Trophoblast cell (in vitro differentiated cells and primary cell): ENCODE measurements around the gene IQCH.

Experiments used
- DNase-seq, 2 donors: peaks; one replicate each; pipeline ENCODE4 v3.0.0-alpha.2; 2016
- H2AFZ ChIP-seq: 2 replicates; pipeline ENCODE4 v1.6.1; 2013; ENCODE audit warnings: low read length, moderate library complexity, mild to moderate bottlenecking; ENCODE audit not compliant: insufficient read depth, poor library complexity
- H2AK5ac ChIP-seq: 2 replicates; pipeline ENCODE4 v1.6.1; 2013; ENCODE audit warnings: mild to moderate bottlenecking, low read length
- H2BK120ac ChIP-seq: 2 replicates; pipeline ENCODE4 v1.6.1; 2013; ENCODE audit warnings: low read length, mild to moderate bottlenecking, moderate library complexity; ENCODE audit not compliant: insufficient read depth, poor library complexity
- H2BK12ac ChIP-seq: 2 replicates; pipeline ENCODE4 v1.6.1; 2013; ENCODE audit warnings: mild to moderate bottlenecking, low read length, moderate library complexity
- H2BK5ac ChIP-seq: 2 replicates; pipeline ENCODE4 v1.6.1; 2013; ENCODE audit warnings: low read length, low read depth, moderate library complexity, mild to moderate bottlenecking; ENCODE audit not compliant: poor library complexity
- H3K14ac ChIP-seq: 2 replicates; pipeline ENCODE4 v1.6.1; 2013; ENCODE audit warnings: mild to moderate bottlenecking, low read length
- H3K18ac ChIP-seq: 2 replicates; pipeline ENCODE4 v1.6.1; 2013; ENCODE audit warnings: mild to moderate bottlenecking, low read length
- H3K23ac ChIP-seq: 2 replicates; pipeline ENCODE4 v1.6.1; 2013; ENCODE audit warnings: low read length
- H3K27ac ChIP-seq: 2 replicates; pipeline ENCODE4 v1.5.1; 2013; ENCODE audit warnings: low read depth, mild to moderate bottlenecking, inconsistent platforms, low read length, moderate library complexity
- H3K27me3 ChIP-seq: 2 replicates; pipeline ENCODE4 v1.6.1; 2013; ENCODE audit warnings: inconsistent platforms, mild to moderate bottlenecking, low read length, moderate library complexity; ENCODE audit not compliant: insufficient read depth
- H3K36me3 ChIP-seq, 2 experiments: 1 replicate in 1 of 2; 2 replicates in 1 of 2; pipeline ENCODE4 v1.6.1; 2013; ENCODE audit warnings: low read length in 2 of 2, mild to moderate bottlenecking in 2 of 2, moderate library complexity in 1 of 2; ENCODE audit not compliant: insufficient read depth in 2 of 2, control insufficient read depth in 1 of 2
- H3K4ac ChIP-seq: 2 replicates; pipeline ENCODE4 v1.6.1; 2013; ENCODE audit warnings: low read depth, mild to moderate bottlenecking, low read length, moderate library complexity
- H3K4me1 ChIP-seq, 2 experiments: 1 replicate in 1 of 2; 2 replicates in 1 of 2; pipeline ENCODE4 v1.6.1; 2013; ENCODE audit warnings: low read length in 2 of 2, mild to moderate bottlenecking in 2 of 2, moderate library complexity in 1 of 2; ENCODE audit not compliant: insufficient read depth in 2 of 2, control insufficient read depth in 1 of 2
- H3K4me2 ChIP-seq: 2 replicates; pipeline ENCODE4 v1.6.1; 2013; ENCODE audit warnings: inconsistent platforms, mild to moderate bottlenecking, low read length, moderate library complexity
- H3K4me3 ChIP-seq: 2 replicates; pipeline ENCODE4 v1.5.1; 2013; ENCODE audit warnings: mild to moderate bottlenecking, low read depth, low read length, inconsistent platforms
- H3K79me1 ChIP-seq: one replicate; pipeline ENCODE4 v1.6.1; 2013; ENCODE audit warnings: low read length
- H3K79me2 ChIP-seq: 2 replicates; pipeline ENCODE4 v1.6.1; 2013; ENCODE audit warnings: low read length, mild to moderate bottlenecking; ENCODE audit not compliant: control insufficient read depth, insufficient read depth, poor library complexity
- H3K9ac ChIP-seq: 2 replicates; pipeline ENCODE4 v1.6.1; 2013; ENCODE audit warnings: mild to moderate bottlenecking, low read length
- H3K9me3 ChIP-seq: 2 replicates; pipeline ENCODE4 v1.6.1; 2013; ENCODE audit warnings: low read depth, mild to moderate bottlenecking, control low read depth, inconsistent platforms, low read length; ENCODE audit not compliant: insufficient read depth
- H4K12ac ChIP-seq: 2 replicates; pipeline ENCODE4 v1.6.1; 2013; ENCODE audit warnings: low read depth, mild to moderate bottlenecking, low read length, moderate library complexity
- H4K8ac ChIP-seq: 2 replicates; pipeline ENCODE4 v1.6.1; 2013; ENCODE audit warnings: low read depth, mild to moderate bottlenecking, low read length, moderate library complexity
- H4K91ac ChIP-seq: one replicate; pipeline ENCODE4 v1.6.1; 2013; ENCODE audit warnings: low read depth, mild to moderate bottlenecking, low read length, moderate library complexity
- WGBS: extraction: QIAGEN DNeasy Blood & Tissue Kit; methylation state at CpG from one replicate; pipeline ENCODE4 v1.1.7; 2013; ENCODE audit warnings: missing lambda C conversion rate; ENCODE audit not compliant: insufficient read length, insufficient coverage; ENCODE audit errors: extremely low coverage; 5-methylcytosine and 5-hydroxymethylcytosine counted together

The IQCH gene

DNA sequence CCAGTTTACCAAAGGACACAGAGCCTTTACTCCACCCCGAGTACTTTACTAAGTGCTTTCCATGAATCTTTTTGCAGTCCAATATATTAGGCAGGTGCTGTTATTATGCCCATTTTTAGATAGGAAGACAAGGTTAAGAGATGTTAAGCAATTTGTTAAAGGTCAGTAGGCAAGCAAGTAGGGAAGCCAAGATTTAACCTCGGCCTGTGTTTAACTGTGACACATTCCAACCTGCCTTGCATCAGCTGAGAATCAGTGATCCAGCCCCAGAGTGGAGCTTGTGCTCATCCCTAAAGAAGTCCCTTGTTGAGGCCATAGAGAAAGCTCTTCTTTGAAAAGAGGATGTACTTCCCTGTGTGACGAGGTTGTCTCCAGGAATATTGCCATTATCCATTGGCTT lies 215.1 kb downstream of the IQCH start:
- H3K36me3 ChIP-seq: no peaks in the 10 kb centered on the region
- no peaks in the 10 kb centered on the region for H3K79me1 ChIP-seq
- no CpG with 5 or more reads among the region's 3 CpGs for WGBS
- H3K14ac ChIP-seq: no peak overlapping the region
- H3K18ac ChIP-seq: no peak overlapping the region
- no peak overlapping the region for H3K4ac ChIP-seq
- no peak overlapping the region for H3K4me3 ChIP-seq
- H3K27me3 ChIP-seq: no peaks in the 10 kb centered on the region
- H3K9ac ChIP-seq: no peak overlapping the region
- H3K23ac ChIP-seq: peak overlapping the region; percentile 34
- H2AK5ac ChIP-seq: no peak overlapping the region
- no peak overlapping the region for H4K8ac ChIP-seq
- no peaks in the 10 kb centered on the region for H3K9me3 ChIP-seq
- no peak overlapping the region for H2AFZ ChIP-seq
- H4K91ac ChIP-seq: no peak overlapping the region
- H2BK5ac ChIP-seq: no peak overlapping the region
- no peak overlapping the region for H2BK12ac ChIP-seq
- DNase-seq: no peak
- no peak overlapping the region for H3K4me2 ChIP-seq
- H4K12ac ChIP-seq: no peak overlapping the region
- H2BK120ac ChIP-seq: no peak overlapping the region
- no peaks in the 10 kb centered on the region for H3K79me2 ChIP-seq
- H3K4me1 ChIP-seq: peaks cover 0 to 6% of the 10 kb centered on the region in 2 experiments
- H3K27ac ChIP-seq: no peak overlapping the region

DNA sequence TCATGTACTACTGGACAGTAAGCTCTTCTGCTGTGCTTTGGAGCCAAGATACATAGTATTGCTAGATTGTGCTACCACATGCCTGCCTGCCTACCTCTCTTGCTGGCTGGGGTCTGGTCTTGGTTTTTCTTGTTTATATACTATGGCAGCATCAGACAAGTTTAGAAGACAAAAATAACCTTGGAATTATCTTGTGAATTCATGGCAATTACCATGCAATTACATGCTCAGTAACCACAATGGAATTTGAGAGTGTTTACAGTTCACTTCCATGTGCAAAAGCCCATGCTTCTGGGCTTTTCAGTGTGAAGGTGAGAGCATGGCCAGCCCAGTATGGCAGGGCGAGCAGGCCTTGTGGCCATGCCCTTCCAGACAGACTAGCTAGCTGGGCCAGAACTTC lies 218.4 kb downstream of the IQCH start:
- Histone ChIP-seq H3K4me1 (no peaks in the 10 kb centered on the region), H3K14ac (no peak overlapping the region), H3K23ac (no peak overlapping the region), H3K27me3 (no peaks in the 10 kb centered on the region), H4K12ac (no peak overlapping the region), H3K4me3 (no peak overlapping the region), H2BK12ac (no peak overlapping the region), H4K91ac (no peak overlapping the region), H2BK120ac (no peak overlapping the region), H3K79me2 (no peaks in the 10 kb centered on the region), H3K9me3 (no peaks in the 10 kb centered on the region), H3K27ac (no peak overlapping the region), H2BK5ac (no peak overlapping the region), H3K9ac (no peak overlapping the region), H3K4me2 (no peak overlapping the region), H2AFZ (no peak overlapping the region), H3K79me1 (no peaks in the 10 kb centered on the region), H3K36me3 (no peaks in the 10 kb centered on the region), H3K4ac (no peak overlapping the region), H3K18ac (no peak overlapping the region), H2AK5ac (no peak overlapping the region), H4K8ac (no peak overlapping the region)
- DNase-seq: peak in 1 of 2 donors; percentile 11
- no CpG with 5 or more reads among the region's 1 CpG for WGBS

DNA sequence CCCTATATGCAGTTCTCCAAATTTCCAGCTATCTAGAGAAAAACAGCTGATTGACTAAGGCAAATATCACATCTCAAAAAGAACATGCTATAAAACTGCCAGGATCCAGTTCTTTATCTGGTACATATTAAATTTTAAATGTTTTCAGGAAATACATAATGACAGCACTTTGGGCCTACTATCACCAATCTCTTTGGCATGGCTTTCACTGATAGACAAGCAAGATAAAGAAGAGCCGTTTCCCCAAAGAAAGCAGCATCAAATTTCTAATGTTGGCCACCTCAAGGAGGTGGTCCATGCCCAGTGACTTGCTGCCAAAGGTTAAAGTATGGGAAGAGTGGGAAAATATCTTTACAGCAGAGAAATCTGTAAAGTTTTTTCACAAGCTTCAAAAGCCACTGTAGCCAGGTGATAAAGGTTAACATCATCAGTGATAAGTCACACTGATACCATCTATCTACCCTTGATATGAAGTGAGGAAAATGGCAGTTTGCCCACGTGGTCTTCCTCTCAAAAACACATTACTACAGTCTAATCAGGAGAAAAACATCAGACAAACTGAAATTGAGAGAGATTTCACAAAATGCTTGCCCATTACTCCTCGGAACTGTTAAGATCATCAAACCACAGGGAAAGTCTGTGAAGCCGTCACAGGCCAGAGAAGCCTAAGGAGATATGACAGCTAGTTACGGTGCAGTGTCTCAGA lies 220.0 kb downstream of the IQCH start:
- Histone ChIP-seq H3K18ac (no peak overlapping the region), H2AK5ac (no peak overlapping the region), H3K27me3 (no peaks in the 10 kb centered on the region), H2AFZ (no peak overlapping the region), H2BK12ac (no peak overlapping the region), H3K27ac (no peak overlapping the region), H4K12ac (no peak overlapping the region), H3K9ac (no peak overlapping the region), H3K4me1 (no peaks in the 10 kb centered on the region), H4K91ac (no peak overlapping the region), H3K14ac (no peak overlapping the region), H3K4me3 (no peak overlapping the region), H3K4me2 (no peak overlapping the region), H3K79me2 (no peaks in the 10 kb centered on the region), H3K23ac (no peak overlapping the region), H3K4ac (no peak overlapping the region), H2BK5ac (no peak overlapping the region), H3K9me3 (no peaks in the 10 kb centered on the region), H2BK120ac (no peak overlapping the region), H3K79me1 (no peaks in the 10 kb centered on the region), H3K36me3 (no peaks in the 10 kb centered on the region), H4K8ac (no peak overlapping the region)
- no CpG with 5 or more reads among the region's 5 CpGs for WGBS
- no peak for DNase-seq

DNA sequence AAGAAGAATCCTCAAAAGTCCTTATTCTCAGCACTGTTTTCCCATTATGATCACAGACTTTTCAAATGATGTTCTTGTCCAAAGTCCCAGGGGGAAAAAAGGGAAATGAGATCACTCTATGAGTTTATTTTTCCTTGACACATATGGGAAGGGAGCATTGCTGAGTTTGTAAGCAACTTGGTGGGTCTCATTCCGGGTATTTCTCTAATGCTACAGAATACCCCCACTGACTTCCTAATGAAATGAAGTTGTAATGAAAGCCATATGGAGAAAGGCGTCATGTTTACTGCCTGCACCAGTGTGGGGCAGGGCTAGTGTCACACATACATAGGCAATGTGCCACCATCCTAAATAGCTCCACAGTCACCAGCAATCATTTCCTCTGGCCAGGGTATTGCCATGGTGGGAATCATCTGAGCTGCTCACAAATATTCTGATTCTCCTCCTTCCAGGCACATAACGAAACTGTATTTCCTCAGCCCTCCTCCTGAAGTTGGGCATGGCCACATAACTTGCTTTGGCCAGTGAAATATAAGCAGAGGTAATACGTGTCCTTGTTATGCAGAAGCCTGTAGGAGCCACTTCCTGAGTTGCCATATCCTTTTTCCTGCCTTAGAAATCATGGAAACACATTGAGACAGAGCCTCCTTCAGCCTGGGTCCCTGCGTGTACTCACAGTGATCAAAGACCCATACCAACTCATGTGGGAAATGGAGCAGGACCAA lies 225.4 kb downstream of the IQCH start:
- Histone ChIP-seq H2AK5ac (no peak overlapping the region), H4K91ac (no peak overlapping the region), H3K27me3 (no peaks in the 10 kb centered on the region), H3K4me2 (no peak overlapping the region), H3K4ac (no peak overlapping the region), H3K79me1 (no peaks in the 10 kb centered on the region), H4K8ac (no peak overlapping the region), H3K36me3 (no peaks in the 10 kb centered on the region), H3K9ac (no peak overlapping the region), H3K4me3 (no peak overlapping the region), H2AFZ (no peak overlapping the region), H3K79me2 (no peaks in the 10 kb centered on the region), H4K12ac (no peak overlapping the region), H3K27ac (no peak overlapping the region), H3K23ac (no peak overlapping the region), H2BK120ac (no peak overlapping the region), H3K18ac (no peak overlapping the region), H3K14ac (no peak overlapping the region), H2BK12ac (no peak overlapping the region), H3K4me1 (no peaks in the 10 kb centered on the region), H2BK5ac (no peak overlapping the region), H3K9me3 (no peaks in the 10 kb centered on the region)
- no peak for DNase-seq
- no CpG with 5 or more reads among the region's 5 CpGs for WGBS
